Kidney capillary endothelial cell (primary cell): ENCODE measurements around the gene RAD18.

Source experiments
- DNase-seq: peaks from one replicate; pipeline ENCODE4 v3.0.0-alpha.2; 2018; ENCODE audit warnings: low spot score

Gene RAD18

GRCh38 chr3:8864402-8865350 lies 98.6 kb downstream of the RAD18 start:
- DNase-seq, result no peak

GRCh38 chr3:8863891-8864290 lies 99.4 kb downstream of the RAD18 start:
- DNase-seq, result no peak

GRCh38 chr3:8857720-8858367 lies 105.4 kb downstream of the RAD18 start:
- no peak for DNase-seq

GRCh38 chr3:8856721-8857120 lies 106.6 kb downstream of the RAD18 start:
- DNase-seq, result no peak

- no peak for DNase-seq
Measured at GRCh38 chr3:8856071-8856470, 107.2 kb downstream of the RAD18 start.

GRCh38 chr3:8854656-8855055 lies 108.6 kb downstream of the RAD18 start:
- no peak for DNase-seq

- no peak for DNase-seq
Measured at GRCh38 chr3:8853081-8853480, 110.2 kb downstream of the RAD18 start.

- DNase-seq, result no peak
Measured at GRCh38 chr3:8852511-8852910, 110.8 kb downstream of the RAD18 start.

GRCh38 chr3:8851703-8852102 lies 111.6 kb downstream of the RAD18 start:
- DNase-seq, result no peak

- peak; percentile 77 for DNase-seq
Measured at GRCh38 chr3:8848696-8849131, 114.6 kb downstream of the RAD18 start.

GRCh38 chr3:8847317-8847716 lies 116.0 kb downstream of the RAD18 start:
- no peak for DNase-seq

- DNase-seq, result no peak
Measured at GRCh38 chr3:8846176-8846575, 117.1 kb downstream of the RAD18 start.

- DNase-seq, result peak; percentile 87
Measured at GRCh38 chr3:8845641-8846040, 117.6 kb downstream of the RAD18 start.

GRCh38 chr3:8843347-8843746 lies 119.9 kb downstream of the RAD18 start:
- DNase-seq, result no peak

GRCh38 chr3:8842293-8842692 lies 121.0 kb downstream of the RAD18 start:
- DNase-seq, result no peak

GRCh38 chr3:8841472-8841871 lies 121.8 kb downstream of the RAD18 start:
- no peak for DNase-seq

- DNase-seq, result no peak
Measured at GRCh38 chr3:8840556-8840955, 122.7 kb downstream of the RAD18 start.

- no peak for DNase-seq
Measured at GRCh38 chr3:8839607-8840325, 123.5 kb downstream of the RAD18 start.

- no peak for DNase-seq
Measured at GRCh38 chr3:8838765-8839423, 124.4 kb downstream of the RAD18 start.

GRCh38 chr3:8838234-8838633 lies 125.0 kb downstream of the RAD18 start:
- no peak for DNase-seq

GRCh38 chr3:8837162-8837561 lies 126.1 kb downstream of the RAD18 start:
- no peak for DNase-seq

GRCh38 chr3:8836096-8836495 lies 127.2 kb downstream of the RAD18 start:
- DNase-seq, result no peak
